Liver (tissue), 3 donors: Measurements from ENCODE around the gene CYP4F3.

ENCODE experiments used
- CTCF ChIP-seq: fragments of 150-350 bp; IDR thresholded peaks from 2 replicates; pipeline ENCODE4 v1.5.1; 2017; ENCODE audit warnings: improper control_type of control experiment, low read depth, low read length; ENCODE audit not compliant: missing input control
- EGR1 ChIP-seq, 2 donors: IDR thresholded peaks; 2 replicates each; pipeline ENCODE4 v1.6.1; 2016 to 2018; ENCODE audit warnings: antibody characterized with exemption in 2 of 2, low read depth in 2 of 2
- FOXA1 ChIP-seq: IDR thresholded peaks from 2 replicates; pipeline ENCODE4 v1.6.1; 2016; ENCODE audit warnings: antibody characterized with exemption
- GABPA ChIP-seq, 2 donors: IDR thresholded peaks in 1 of 2; conservative IDR thresholded peaks in 1 of 2; 2 replicates each; pipeline ENCODE4 v1.6.1; 2016; ENCODE audit warnings: antibody characterized with exemption in 2 of 2, mild to moderate bottlenecking in 1 of 2, moderate library complexity in 1 of 2
- MAX ChIP-seq: IDR thresholded peaks from 2 replicates; pipeline ENCODE4 v1.6.1; 2016; ENCODE audit warnings: antibody characterized with exemption
- RAD21 ChIP-seq, 2 donors: IDR thresholded peaks; 2 replicates each; pipeline ENCODE4 v1.6.1; 2016; ENCODE audit warnings: antibody characterized with exemption in 2 of 2, mild to moderate bottlenecking in 2 of 2
- REST ChIP-seq: IDR thresholded peaks from 2 replicates; pipeline ENCODE4 v1.6.1; 2016; ENCODE audit warnings: antibody characterized with exemption, mild to moderate bottlenecking
- TAF1 ChIP-seq: conservative IDR thresholded peaks from 2 replicates; pipeline ENCODE4 v1.6.1; 2016; ENCODE audit warnings: antibody characterized with exemption, mild to moderate bottlenecking
- donor health status: healthy.
- donor health status: healthy.

- TF ChIP-seq CTCF (no peak), TAF1 (no peak), REST (no peak), EGR1 (IDR thresholded peaks at IDR 0.05; ENCODE audit: low read depth in 2 of 2) (no peak), FOXA1 (no peak), RAD21 (IDR thresholded peaks at IDR 0.05) (no peak), GABPA (IDR thresholded peaks at IDR 0.05 in 1 of 2, conservative IDR thresholded peaks at IDR 0.05 in 1 of 2) (no peak), MAX (no peak)
Observed at GRCh38 chr19:15591796-15592195, 48.9 kb upstream of the CYP4F3 start.
